Astrocyte of the cerebellum (primary cell): Measurements from ENCODE around the gene TNS3.

ENCODE experiments used
- DNase-seq: peaks from one replicate; pipeline ENCODE4 v3.0.0-alpha.2; 2011; ENCODE audit warnings: low read depth
- H3K4me3 ChIP-seq: 2 replicates; pipeline ENCODE4 v1.5.1; 2011; ENCODE audit warnings: mild to moderate bottlenecking, low read depth, low read length, moderate library complexity
- CTCF ChIP-seq: IDR thresholded peaks from 2 replicates; pipeline ENCODE4 v1.5.1; 2012; ENCODE audit warnings: low read length, low read depth, moderate library complexity, mild to moderate bottlenecking; ENCODE audit errors: missing control alignments
- in situ Hi-C: cut with HindIII; loops from 2 replicates; pipeline ENCODE4 v1.10.0; 2017; ENCODE audit warnings: low sequenced_read_pairs

TNS3 gene

GRCh38 chr7:47328392-47329319 is 253.3 kb downstream of the TNS3 start:
- H3K4me3 ChIP-seq = no peak overlapping the region
- in situ Hi-C loops = loop anchor here (5.0 kb wide), 1 partner anchor 74 kb away; no protein-coding TSS in a partner anchor
- no peak for DNase-seq
- no peak for TF ChIP-seq CTCF

GRCh38 chr7:47327698-47328391 is 254.1 kb downstream of the TNS3 start:
- peak; percentile 67 for DNase-seq
- in situ Hi-C loops = loop anchor here (5.0 kb wide), 1 partner anchor 74 kb away; no protein-coding TSS in a partner anchor
- peak overlapping the region; percentile 36 for H3K4me3 ChIP-seq
- TF ChIP-seq CTCF = no peak

GRCh38 chr7:47327346-47327697 is 254.6 kb downstream of the TNS3 start:
- no peak for DNase-seq
- no peak for TF ChIP-seq CTCF
- in situ Hi-C loops = loop anchor here (5.0 kb wide), 1 partner anchor 75 kb away; no protein-coding TSS in a partner anchor
- peak overlapping the region; percentile 36 for H3K4me3 ChIP-seq

GRCh38 chr7:47326808-47327207 is 255.1 kb downstream of the TNS3 start:
- H3K4me3 ChIP-seq = peak overlapping the region; percentile 36
- in situ Hi-C loops = loop anchor here (5.0 kb wide), 1 partner anchor 75 kb away; no protein-coding TSS in a partner anchor
- no peak for DNase-seq
- no peak for TF ChIP-seq CTCF

GRCh38 chr7:47326220-47326619 is 255.7 kb downstream of the TNS3 start:
- in situ Hi-C loops = loop anchor here (5.0 kb wide), 1 partner anchor 76 kb away; no protein-coding TSS in a partner anchor
- H3K4me3 ChIP-seq = peak overlapping the region; percentile 36
- peak; percentile 74 for TF ChIP-seq CTCF
- peak; percentile 79 for DNase-seq

DNA sequence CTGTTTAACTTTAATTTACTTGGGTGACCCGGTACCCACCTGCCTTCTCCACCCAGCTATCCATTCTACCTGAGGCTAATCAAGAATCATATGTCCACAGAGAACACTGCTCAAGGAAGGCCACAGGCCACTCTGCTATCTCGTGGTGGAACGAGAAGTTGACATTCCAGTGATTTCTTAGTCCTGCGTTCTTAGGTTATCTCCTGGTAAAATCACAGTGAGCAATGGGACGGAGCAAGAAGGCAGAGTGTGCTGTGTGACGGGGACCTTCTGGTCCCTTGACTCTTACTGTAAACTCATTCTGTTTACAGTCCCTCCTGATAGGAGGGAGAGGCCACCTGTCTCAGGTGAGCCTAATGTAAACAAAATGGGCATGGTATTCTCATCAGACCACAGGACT is 256.6 kb downstream of the TNS3 start:
- no peak for DNase-seq
- no peak for TF ChIP-seq CTCF
- H3K4me3 ChIP-seq = no peak overlapping the region
- in situ Hi-C loops = loop anchor here (5.0 kb wide), 1 partner anchor 77 kb away; no protein-coding TSS in a partner anchor
